IgD-negative memory B cell (primary cell): ENCODE data around the gene CACNG8. TPM values are rescaled to one million over a fixed set of nuclear protein-coding genes. Genes with fewer than 3 reads are reported as not detected.

ENCODE experiments used
- H3K27ac Mint-ChIP-seq, 3 donors: one replicate each; pipeline ENCODE4 v1.8.0; 2020 to 2022; ENCODE audit warnings: mild to moderate bottlenecking in 3 of 3, mixed read lengths in 3 of 3, moderate library complexity in 1 of 3
- H3K27me3 Mint-ChIP-seq: one replicate; pipeline ENCODE4 v1.8.0; 2021; ENCODE audit warnings: mixed read lengths
- H3K36me3 Mint-ChIP-seq: one replicate; pipeline ENCODE4 v1.8.0; 2020; ENCODE audit warnings: mild to moderate bottlenecking, mixed read lengths
- H3K4me1 Mint-ChIP-seq, 3 donors: one replicate each; pipeline ENCODE4 v1.8.0; 2020 to 2022; ENCODE audit warnings: mixed read lengths in 3 of 3, mild to moderate bottlenecking in 1 of 3
- H3K4me3 Mint-ChIP-seq, 4 donors: one replicate each; pipeline ENCODE4 v1.8.0; 2020 to 2022; ENCODE audit warnings: mild to moderate bottlenecking in 4 of 4, mixed read lengths in 4 of 4, moderate library complexity in 3 of 4
- H3K9me3 Mint-ChIP-seq, 3 donors: one replicate each; pipeline ENCODE4 v1.8.0; 2020 to 2021; ENCODE audit warnings: mixed read lengths in 3 of 3, mild to moderate bottlenecking in 1 of 3
- polyA plus RNA-seq: library from polyadenylated mRNA; unstranded; fragments of 300-500 nt; fragmentation: Illumina TruSeq; gene quantifications from one replicate; pipeline ENCODE4 v1.2.3, GENCODE V29; 2021

CACNG8 gene
- polyA plus RNA-seq, 1 donor from 2014 or later = not detected

DNA sequence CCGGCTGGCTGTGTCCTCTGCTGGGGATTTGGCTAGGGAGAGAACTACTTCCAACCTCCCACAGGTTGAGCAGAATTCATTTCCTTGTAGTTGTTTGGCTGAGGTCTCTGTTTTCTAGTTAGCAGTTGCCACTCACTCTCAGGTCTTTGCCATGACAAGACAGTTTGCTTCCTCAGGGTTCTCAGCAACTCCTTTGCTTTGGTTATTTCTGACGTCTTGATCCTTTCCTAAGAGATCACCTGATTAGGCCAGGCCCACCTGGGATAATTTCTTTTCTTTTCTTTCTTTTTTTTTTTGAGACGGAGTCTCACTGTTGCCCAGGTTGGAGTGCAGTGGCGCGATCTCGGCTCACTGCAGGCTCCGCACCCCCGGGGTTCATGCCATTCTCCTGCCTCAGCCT, 9.4 kb upstream of the CACNG8 start:
- Mint-ChIP-seq H3K36me3 (no peaks in the 10 kb centered on the region), H3K9me3 (peaks cover 3 to 11% (median 3%) of the 10 kb centered on the region in 3 donors), H3K27ac (no peak overlapping the region), H3K4me1 (no peaks in the 10 kb centered on the region), H3K4me3 (no peak overlapping the region), H3K27me3 (peaks cover 18% of the 10 kb centered on the region)

DNA sequence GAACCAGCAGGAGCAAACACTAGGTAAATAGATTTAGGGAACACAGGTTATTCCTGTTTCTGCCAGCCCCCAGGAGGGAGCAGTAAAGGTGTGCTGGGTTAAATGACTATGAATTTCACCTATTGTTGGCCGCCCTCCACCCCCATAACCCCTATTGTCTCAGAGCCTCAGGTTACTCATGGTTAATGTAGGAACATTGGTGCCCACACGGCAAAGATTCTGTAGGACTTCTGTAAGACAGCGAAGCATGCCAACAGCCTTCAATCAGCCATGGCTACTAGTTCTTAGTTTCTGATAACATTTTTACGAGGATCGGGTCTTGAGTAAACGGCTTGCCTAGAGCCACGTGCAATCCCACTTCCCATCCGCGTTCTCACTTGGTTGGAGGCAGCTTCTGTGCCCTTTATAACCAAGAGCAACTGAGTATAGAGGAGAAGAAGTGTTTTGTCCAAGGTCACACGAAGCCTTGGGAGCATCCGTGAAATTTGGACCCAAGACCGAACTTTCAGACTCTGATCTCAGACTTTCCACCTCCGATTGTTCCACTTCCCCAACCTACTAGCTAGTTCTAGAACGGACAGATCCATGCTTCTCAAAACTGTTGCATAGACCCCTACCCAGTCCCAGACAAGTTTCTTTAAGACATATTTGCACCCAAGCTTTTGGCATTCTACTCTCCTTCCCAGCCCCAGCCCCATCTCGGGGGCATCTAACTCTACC, 5.1 kb upstream of the CACNG8 start:
- no peak overlapping the region for H3K27ac Mint-ChIP-seq

GRCh38 chr19:53958168-53958571, 4.6 kb upstream of the CACNG8 start:
- H3K27me3 Mint-ChIP-seq = peaks cover 33% of the 10 kb centered on the region
- H3K4me3 Mint-ChIP-seq = no peak overlapping the region
- H3K27ac Mint-ChIP-seq = no peak overlapping the region
- no peaks in the 10 kb centered on the region for H3K36me3 Mint-ChIP-seq
- no peaks in the 10 kb centered on the region for H3K4me1 Mint-ChIP-seq
- H3K9me3 Mint-ChIP-seq = peaks cover 0 to 6% (median 4%) of the 10 kb centered on the region in 3 donors

More for the DNA sequence above, 5.1 kb upstream of the CACNG8 start:
- Mint-ChIP-seq H3K4me3 (no peak overlapping the region), H3K9me3 (peaks cover 0 to 6% (median 4%) of the 10 kb centered on the region in 3 donors), H3K36me3 (no peaks in the 10 kb centered on the region), H3K27me3 (peaks cover 32% of the 10 kb centered on the region), H3K4me1 (no peaks in the 10 kb centered on the region)

DNA sequence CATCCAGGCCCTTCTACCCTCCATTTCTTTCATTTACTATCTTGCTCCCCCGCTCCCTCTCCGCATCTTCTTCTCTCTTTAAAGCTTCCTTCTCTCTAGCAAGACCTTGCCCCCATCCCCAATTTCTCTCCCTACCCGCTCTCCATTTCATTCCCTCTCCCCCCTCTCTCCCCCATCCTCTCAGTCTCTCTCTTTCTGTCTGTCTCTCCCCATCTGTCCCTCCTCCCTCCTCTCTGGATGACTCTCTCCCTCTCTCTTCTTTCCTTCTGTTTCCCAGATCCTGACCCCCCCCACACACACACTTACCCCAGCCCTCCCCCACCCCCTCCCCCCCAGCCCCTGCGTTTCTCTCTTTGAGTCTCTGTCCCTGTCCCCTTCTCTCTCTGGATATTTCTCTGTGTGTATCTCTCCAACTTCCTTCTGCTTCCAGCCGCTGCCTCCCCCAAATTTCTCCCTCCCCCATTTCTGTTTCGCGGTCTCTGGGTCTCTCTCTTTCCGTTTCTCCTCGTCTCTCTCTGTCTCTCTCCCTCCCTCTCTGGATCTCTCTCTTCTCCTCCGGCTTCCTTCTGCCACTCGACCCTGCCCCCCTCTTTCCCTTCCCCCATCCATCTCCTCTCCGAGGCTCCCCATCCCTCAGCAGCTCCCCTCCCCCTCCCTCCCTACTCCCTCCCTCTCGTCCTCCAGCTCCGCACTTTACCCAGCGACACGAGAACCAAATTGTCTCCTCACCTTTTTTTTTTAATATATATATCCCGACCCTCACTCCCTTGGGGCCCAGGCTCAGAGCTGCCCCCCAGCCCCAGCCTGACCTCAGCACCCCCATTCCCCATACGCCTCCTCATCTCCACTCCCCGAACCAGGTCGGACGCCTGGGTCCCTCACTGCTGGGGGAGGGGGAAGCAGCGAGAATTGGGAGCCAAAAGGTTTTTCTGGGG, 3.6 kb upstream of the CACNG8 start:
- no peak overlapping the region for H3K27ac Mint-ChIP-seq

GRCh38 chr19:53960187-53960586, 2.5 kb upstream of the CACNG8 start:
- Mint-ChIP-seq H3K9me3 (peaks cover 0 to 5% (median 3%) of the 10 kb centered on the region in 3 donors), H3K27ac (no peak overlapping the region), H3K4me3 (no peak overlapping the region), H3K4me1 (no peaks in the 10 kb centered on the region), H3K27me3 (peaks cover 46% of the 10 kb centered on the region), H3K36me3 (no peaks in the 10 kb centered on the region)

More for the DNA sequence above, 3.6 kb upstream of the CACNG8 start:
- peaks cover 0 to 4% (median 3%) of the 10 kb centered on the region in 3 donors for H3K9me3 Mint-ChIP-seq
- peaks cover 39% of the 10 kb centered on the region for H3K27me3 Mint-ChIP-seq
- no peaks in the 10 kb centered on the region for H3K36me3 Mint-ChIP-seq
- H3K4me1 Mint-ChIP-seq = no peaks in the 10 kb centered on the region
- no peak overlapping the region for H3K4me3 Mint-ChIP-seq

GRCh38 chr19:53960886-53961285, 1.9 kb upstream of the CACNG8 start:
- H3K36me3 Mint-ChIP-seq = peaks cover 2% of the 10 kb centered on the region
- no peaks in the 10 kb centered on the region for H3K4me1 Mint-ChIP-seq
- peak overlapping the region in 1 of 4 donors; percentile 69 for H3K4me3 Mint-ChIP-seq
- peaks cover 50% of the 10 kb centered on the region for H3K27me3 Mint-ChIP-seq
- H3K9me3 Mint-ChIP-seq = peaks cover 1 to 8% (median 3%) of the 10 kb centered on the region in 3 donors
- no peak overlapping the region for H3K27ac Mint-ChIP-seq

DNA sequence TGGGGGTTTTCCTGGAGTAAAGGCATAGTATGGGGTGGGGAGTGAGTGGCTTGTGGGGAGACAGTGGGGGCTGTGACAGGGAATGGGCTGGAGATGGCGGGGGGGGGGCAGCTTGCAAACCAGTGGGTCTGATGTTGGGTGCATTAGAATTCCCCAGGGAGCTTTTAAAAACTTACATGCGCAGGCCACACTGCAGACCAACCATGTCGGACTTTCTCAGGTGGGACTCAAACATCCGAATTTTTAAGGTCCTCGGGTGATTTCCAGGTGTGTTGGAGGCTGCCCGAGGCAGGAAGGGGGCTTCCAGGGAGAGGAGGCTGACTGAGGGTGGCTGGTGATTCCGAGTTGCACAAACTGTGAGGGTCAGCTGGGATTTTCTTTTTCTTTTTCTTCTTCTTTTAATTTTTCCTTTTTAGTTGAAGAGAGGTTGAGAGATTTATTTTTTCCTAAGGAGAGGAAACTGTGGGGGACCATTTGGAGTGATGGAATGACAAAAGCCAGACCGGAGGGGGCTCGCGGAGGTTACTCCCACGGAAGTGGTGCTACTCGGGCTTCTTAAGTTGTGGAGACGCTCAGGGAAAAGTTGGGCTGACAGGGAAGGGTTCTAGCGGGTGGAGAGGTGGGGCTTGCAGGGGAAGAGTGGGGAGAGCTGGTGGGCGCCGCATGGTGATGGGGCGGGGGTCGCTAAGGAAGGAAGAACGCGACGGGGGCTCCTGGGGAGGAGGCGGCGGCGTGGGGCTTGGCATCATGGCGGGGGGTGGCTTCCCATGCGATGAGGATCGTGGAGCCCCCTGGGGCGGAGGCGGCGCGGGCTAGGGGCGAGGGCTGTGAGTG, 997 bp upstream of the CACNG8 start:
- Mint-ChIP-seq H3K27me3 (peaks cover 49% of the 10 kb centered on the region), H3K4me3 (peak overlapping the region in 1 of 4 donors; percentile 75)

DNA sequence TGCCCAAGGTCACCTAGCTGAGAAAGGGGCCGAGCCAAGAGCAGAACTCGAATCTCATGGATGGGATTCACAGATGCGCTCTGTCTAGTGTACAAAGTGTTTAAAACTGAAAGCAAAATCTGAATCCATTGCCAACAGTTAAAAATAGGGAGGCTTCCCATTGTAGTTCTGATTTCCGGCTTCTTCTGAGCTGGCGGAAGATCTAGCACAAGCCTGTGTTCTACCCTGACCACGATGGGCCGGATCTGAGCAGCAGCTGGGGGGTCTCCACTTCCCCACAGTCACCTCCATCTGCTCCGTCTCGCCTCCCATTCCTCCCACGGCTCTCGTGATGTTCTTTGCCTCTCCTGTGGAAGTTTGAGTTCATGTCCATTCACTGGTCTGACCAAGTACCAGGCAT, 2.4 kb downstream of the CACNG8 start:
- no peak overlapping the region for H3K4me3 Mint-ChIP-seq
- peaks cover 40% of the 10 kb centered on the region for H3K27me3 Mint-ChIP-seq
- peaks cover 0 to 8% (median 3%) of the 10 kb centered on the region in 3 donors for H3K9me3 Mint-ChIP-seq
- no peaks in the 10 kb centered on the region for H3K4me1 Mint-ChIP-seq
- H3K36me3 Mint-ChIP-seq = peaks cover 2% of the 10 kb centered on the region
- no peak overlapping the region for H3K27ac Mint-ChIP-seq

More for the DNA sequence above, 997 bp upstream of the CACNG8 start:
- H3K9me3 Mint-ChIP-seq = peaks cover 1 to 8% (median 3%) of the 10 kb centered on the region in 3 donors
- H3K4me1 Mint-ChIP-seq = no peaks in the 10 kb centered on the region
- no peak overlapping the region for H3K27ac Mint-ChIP-seq
- H3K36me3 Mint-ChIP-seq = peaks cover 2% of the 10 kb centered on the region

DNA sequence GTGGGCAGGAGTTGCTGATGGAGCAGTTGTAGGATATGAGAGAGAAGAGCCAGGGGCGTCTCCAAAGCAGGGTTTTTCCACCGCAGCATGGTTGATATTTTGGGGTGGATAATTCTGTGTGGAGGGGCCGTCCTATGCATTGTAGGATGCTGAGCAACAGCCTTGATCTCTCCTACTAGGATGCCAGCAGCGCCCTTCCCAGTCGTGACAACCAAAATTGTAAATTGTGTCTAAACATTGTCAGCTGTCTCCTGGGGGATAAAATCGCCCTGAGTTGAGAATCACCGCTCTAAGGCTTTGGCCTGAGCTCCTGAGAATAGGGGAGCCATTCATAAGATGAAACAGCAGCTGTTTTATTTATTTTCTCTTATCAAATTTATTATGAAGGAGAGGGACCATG, 4.2 kb downstream of the CACNG8 start:
- Mint-ChIP-seq H3K36me3 (peaks cover 2% of the 10 kb centered on the region), H3K27me3 (peaks cover 30% of the 10 kb centered on the region), H3K4me3 (no peak overlapping the region), H3K9me3 (peaks cover 0 to 8% (median 3%) of the 10 kb centered on the region in 3 donors), H3K4me1 (no peaks in the 10 kb centered on the region), H3K27ac (no peak overlapping the region)

DNA sequence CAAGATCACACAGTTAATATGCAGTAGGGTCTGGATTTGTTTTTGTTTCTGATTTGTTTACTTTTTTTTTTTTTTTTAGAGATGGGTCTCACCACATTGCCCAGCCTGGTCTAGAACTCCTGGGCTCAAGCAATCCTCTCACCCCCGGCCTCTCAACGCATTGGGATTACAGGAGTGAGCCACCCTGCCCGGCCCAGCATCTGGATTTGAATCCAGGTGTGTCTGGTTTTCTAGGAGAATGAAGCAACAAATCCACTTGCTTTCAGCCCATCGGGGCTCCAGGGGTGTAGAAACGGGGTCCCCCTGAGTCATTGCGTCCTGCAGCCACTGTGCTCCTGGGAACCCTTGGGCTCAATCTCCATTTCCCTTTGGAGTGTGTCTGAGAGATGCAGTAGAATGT, 6.6 kb downstream of the CACNG8 start:
- peaks cover 1 to 6% (median 3%) of the 10 kb centered on the region in 3 donors for H3K9me3 Mint-ChIP-seq
- peaks cover 21% of the 10 kb centered on the region for H3K27me3 Mint-ChIP-seq
- H3K4me3 Mint-ChIP-seq = no peak overlapping the region
- H3K27ac Mint-ChIP-seq = no peak overlapping the region
- no peaks in the 10 kb centered on the region for H3K4me1 Mint-ChIP-seq
- peaks cover 2% of the 10 kb centered on the region for H3K36me3 Mint-ChIP-seq

DNA sequence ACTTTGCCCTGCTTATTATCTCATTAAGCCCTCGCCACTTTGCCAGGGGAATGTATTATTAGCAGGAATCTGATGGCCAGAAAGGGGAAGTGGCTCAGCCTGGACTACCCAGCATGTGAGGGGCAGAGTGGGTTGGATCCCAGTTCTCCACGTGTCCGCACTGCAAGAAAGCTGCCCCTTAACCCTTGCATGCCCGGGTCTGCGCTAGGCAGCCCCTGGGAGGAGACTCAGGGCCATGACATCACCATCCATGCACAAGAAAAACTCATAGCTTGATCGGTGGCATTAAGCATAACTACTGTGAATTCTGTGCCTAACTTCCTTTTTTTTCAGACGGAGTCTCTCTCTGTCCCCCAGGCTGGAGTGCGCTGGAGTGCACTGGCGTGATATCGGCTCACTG, 8.9 kb downstream of the CACNG8 start:
- no peaks in the 10 kb centered on the region for H3K4me1 Mint-ChIP-seq
- H3K27ac Mint-ChIP-seq = no peak overlapping the region

GRCh38 chr19:53977429-53977990, 14.8 kb downstream of the CACNG8 start:
- H3K27me3 Mint-ChIP-seq = peaks cover 37% of the 10 kb centered on the region
- peaks cover 3 to 20% (median 9%) of the 10 kb centered on the region in 3 donors for H3K9me3 Mint-ChIP-seq
- H3K36me3 Mint-ChIP-seq = peaks cover 2% of the 10 kb centered on the region
- H3K4me3 Mint-ChIP-seq = peak overlapping the region; percentile 70 to 93 (median 84)
- H3K4me1 Mint-ChIP-seq = peaks cover 4 to 10% (median 6%) of the 10 kb centered on the region in 3 donors
- peak overlapping the region in 1 of 3 donors; percentile 75 for H3K27ac Mint-ChIP-seq

More for the DNA sequence above, 8.9 kb downstream of the CACNG8 start:
- H3K36me3 Mint-ChIP-seq = no peaks in the 10 kb centered on the region
- H3K27me3 Mint-ChIP-seq = peaks cover 9% of the 10 kb centered on the region
- peaks cover 0 to 3% (median 1%) of the 10 kb centered on the region in 3 donors for H3K9me3 Mint-ChIP-seq
- H3K4me3 Mint-ChIP-seq = no peak overlapping the region

- peaks cover 37% of the 10 kb centered on the region for H3K27me3 Mint-ChIP-seq
- peaks cover 3% of the 10 kb centered on the region for H3K36me3 Mint-ChIP-seq
- H3K27ac Mint-ChIP-seq = no peak overlapping the region
- H3K4me3 Mint-ChIP-seq = peak overlapping the region; percentile 70 to 93 (median 84)
- peaks cover 3 to 20% (median 9%) of the 10 kb centered on the region in 3 donors for H3K9me3 Mint-ChIP-seq
- peaks cover 4 to 11% (median 6%) of the 10 kb centered on the region in 3 donors for H3K4me1 Mint-ChIP-seq
Observed at GRCh38 chr19:53977991-53978731, 15.4 kb downstream of the CACNG8 start.
